ENCODE data around the gene C1QTNF8.

Gene C1QTNF8

GRCh38 chr16:1119129-1119528, 23.1 kb upstream of the C1QTNF8 start:
- H3K9me3 ChIP-seq (ENCODE audit: control insufficient read depth, insufficient read depth, low read depth, low read length): no peaks in the 10 kb centered on the region
- no peaks in the 10 kb centered on the region for H3K4me1 ChIP-seq (ENCODE audit: control insufficient read depth, insufficient read depth, low read length)
- H3K4me3 ChIP-seq (ENCODE audit: low read depth, low read length): no peak overlapping the region
- no peak overlapping the region for H3K27ac ChIP-seq (ENCODE audit: extremely low read depth, low read depth, low read length)
- TF ChIP-seq ZNF18 (tag by site-specific recombination; IDR thresholded peaks at IDR 0.05): no peak
- no peak for TF ChIP-seq ZNF2 (tag by site-specific recombination; IDR thresholded peaks at IDR 0.05)
- TF ChIP-seq HOXA7 (CRISPR knock-in tag; IDR thresholded peaks at IDR 0.05; ENCODE audit: borderline replicate concordance): no peak
- no peak for TF ChIP-seq ZNF561 (tag by site-specific recombination; IDR thresholded peaks at IDR 0.05; ENCODE audit: borderline replicate concordance)
- no peak for TF ChIP-seq RBAK (tag by site-specific recombination; IDR thresholded peaks at IDR 0.05)
- TF ChIP-seq ZNF629 (tag by site-specific recombination; IDR thresholded peaks at IDR 0.05): no peak
- TF ChIP-seq ZNF433 (tag by site-specific recombination; IDR thresholded peaks at IDR 0.05; ENCODE audit: low read depth): no peak
- TF ChIP-seq ZNF10 (tag by site-specific recombination; IDR thresholded peaks at IDR 0.05): no peak
- no peak for TF ChIP-seq ZBTB1 (tag by site-specific recombination; IDR thresholded peaks at IDR 0.05)
- no peak for TF ChIP-seq ZNF26 (tag by site-specific recombination; IDR thresholded peaks at IDR 0.05)
- CTCF ChIA-PET: interaction anchor here (0.5 kb wide), 1 partner anchor 307 kb away, joined by 3 read pairs; no protein-coding TSS in a partner anchor
- POLR2A ChIA-PET: no interaction called here
- no peaks in the 10 kb centered on the region for H3K36me3 ChIP-seq (ENCODE audit: control insufficient read depth in 2 of 2, insufficient read depth in 1 of 2, low read length in 2 of 2)

GRCh38 chr16:1117926-1118325, 21.9 kb upstream of the C1QTNF8 start:
- Histone ChIP-seq H3K27ac (ENCODE audit: extremely low read depth, low read depth, low read length) (no peak overlapping the region), H3K4me1 (ENCODE audit: control insufficient read depth, insufficient read depth, low read length) (no peaks in the 10 kb centered on the region), H3K36me3 (ENCODE audit: control insufficient read depth in 2 of 2, insufficient read depth in 1 of 2, low read length in 2 of 2) (no peaks in the 10 kb centered on the region), H3K9me3 (ENCODE audit: control insufficient read depth, insufficient read depth, low read depth, low read length) (no peaks in the 10 kb centered on the region), H3K4me3 (ENCODE audit: low read depth, low read length) (no peak overlapping the region)
- TF ChIP-seq ZNF677 (tag by site-specific recombination; IDR thresholded peaks at IDR 0.05): no peak
- TF ChIP-seq ZNF747 (tag by site-specific recombination; IDR thresholded peaks at IDR 0.05): no peak
- TF ChIP-seq ZNF248 (tag by site-specific recombination; IDR thresholded peaks at IDR 0.05): no peak
- TF ChIP-seq PBX3 (CRISPR knock-in tag; IDR thresholded peaks at IDR 0.05): no peak
- no peak for TF ChIP-seq ZNF518A (tag by site-specific recombination; conservative IDR thresholded peaks at IDR 0.05; ENCODE audit: low read depth)
- CTCF ChIA-PET: interaction anchor here (0.7 kb wide), 1 partner anchor 9 kb away, joined by 3 read pairs; no protein-coding TSS in a partner anchor
- POLR2A ChIA-PET: no interaction called here
